ENCODE data around the gene CSPG4. TPM values are rescaled to one million over a fixed set of nuclear protein-coding genes. Genes with fewer than 3 reads are reported as not detected.

Gene CSPG4
- total RNA-seq, 1 experiment from 2014 or later = 17.5 TPM

DNA sequence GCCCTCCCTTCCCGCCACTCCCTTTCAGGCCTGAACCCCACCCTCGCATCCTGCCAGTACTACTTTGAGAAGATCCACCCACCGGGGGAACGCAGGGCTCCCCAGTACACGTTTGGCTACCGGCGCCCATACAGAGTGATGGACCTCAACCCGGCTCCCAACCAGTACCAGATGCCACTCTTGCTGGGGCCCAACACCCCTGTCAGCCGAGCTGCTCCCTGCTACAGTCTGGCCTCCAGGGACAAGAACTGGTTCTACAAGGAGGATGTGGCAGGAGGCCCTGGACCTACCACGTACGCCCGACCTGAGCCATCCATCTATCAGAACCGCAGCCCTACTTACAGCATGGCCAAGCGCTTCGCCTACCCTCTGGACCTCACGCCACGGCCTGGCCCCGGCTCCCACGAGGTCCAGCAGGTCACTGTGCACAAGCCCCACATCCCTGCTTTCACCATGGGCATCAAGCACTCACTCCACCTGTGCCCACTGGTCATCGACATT, 14.4 kb upstream of the CSPG4 start:
- peaks cover 5% of the 10 kb centered on the region; the same call in 1 of the 2 replicates for H3K4me1 ChIP-seq (ENCODE audit: control insufficient read depth, insufficient read depth, low read length)
- no peak overlapping the region for H3K4me3 ChIP-seq (ENCODE audit: low read depth in 2 of 2, low read length in 2 of 2)
- intact Hi-C loops (cut with micrococcal nuclease; ENCODE audit: unreplicated experiment) = no loop called here
- DNase-seq (ENCODE audit: low read depth, low spot score) (no peak), ATAC-seq (no peak)
- TF ChIP-seq, protein P1, sequence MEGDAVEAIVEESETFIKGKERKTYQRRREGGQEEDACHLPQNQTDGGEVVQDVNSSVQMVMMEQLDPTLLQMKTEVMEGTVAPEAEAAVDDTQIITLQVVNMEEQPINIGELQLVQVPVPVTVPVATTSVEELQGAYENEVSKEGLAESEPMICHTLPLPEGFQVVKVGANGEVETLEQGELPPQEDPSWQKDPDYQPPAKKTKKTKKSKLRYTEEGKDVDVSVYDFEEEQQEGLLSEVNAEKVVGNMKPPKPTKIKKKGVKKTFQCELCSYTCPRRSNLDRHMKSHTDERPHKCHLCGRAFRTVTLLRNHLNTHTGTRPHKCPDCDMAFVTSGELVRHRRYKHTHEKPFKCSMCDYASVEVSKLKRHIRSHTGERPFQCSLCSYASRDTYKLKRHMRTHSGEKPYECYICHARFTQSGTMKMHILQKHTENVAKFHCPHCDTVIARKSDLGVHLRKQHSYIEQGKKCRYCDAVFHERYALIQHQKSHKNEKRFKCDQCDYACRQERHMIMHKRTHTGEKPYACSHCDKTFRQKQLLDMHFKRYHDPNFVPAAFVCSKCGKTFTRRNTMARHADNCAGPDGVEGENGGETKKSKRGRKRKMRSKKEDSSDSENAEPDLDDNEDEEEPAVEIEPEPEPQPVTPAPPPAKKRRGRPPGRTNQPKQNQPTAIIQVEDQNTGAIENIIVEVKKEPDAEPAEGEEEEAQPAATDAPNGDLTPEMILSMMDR (IDR thresholded peaks at IDR 0.05) = no peak
- TF ChIP-seq, protein P2, sequence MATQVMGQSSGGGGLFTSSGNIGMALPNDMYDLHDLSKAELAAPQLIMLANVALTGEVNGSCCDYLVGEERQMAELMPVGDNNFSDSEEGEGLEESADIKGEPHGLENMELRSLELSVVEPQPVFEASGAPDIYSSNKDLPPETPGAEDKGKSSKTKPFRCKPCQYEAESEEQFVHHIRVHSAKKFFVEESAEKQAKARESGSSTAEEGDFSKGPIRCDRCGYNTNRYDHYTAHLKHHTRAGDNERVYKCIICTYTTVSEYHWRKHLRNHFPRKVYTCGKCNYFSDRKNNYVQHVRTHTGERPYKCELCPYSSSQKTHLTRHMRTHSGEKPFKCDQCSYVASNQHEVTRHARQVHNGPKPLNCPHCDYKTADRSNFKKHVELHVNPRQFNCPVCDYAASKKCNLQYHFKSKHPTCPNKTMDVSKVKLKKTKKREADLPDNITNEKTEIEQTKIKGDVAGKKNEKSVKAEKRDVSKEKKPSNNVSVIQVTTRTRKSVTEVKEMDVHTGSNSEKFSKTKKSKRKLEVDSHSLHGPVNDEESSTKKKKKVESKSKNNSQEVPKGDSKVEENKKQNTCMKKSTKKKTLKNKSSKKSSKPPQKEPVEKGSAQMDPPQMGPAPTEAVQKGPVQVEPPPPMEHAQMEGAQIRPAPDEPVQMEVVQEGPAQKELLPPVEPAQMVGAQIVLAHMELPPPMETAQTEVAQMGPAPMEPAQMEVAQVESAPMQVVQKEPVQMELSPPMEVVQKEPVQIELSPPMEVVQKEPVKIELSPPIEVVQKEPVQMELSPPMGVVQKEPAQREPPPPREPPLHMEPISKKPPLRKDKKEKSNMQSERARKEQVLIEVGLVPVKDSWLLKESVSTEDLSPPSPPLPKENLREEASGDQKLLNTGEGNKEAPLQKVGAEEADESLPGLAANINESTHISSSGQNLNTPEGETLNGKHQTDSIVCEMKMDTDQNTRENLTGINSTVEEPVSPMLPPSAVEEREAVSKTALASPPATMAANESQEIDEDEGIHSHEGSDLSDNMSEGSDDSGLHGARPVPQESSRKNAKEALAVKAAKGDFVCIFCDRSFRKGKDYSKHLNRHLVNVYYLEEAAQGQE (IDR thresholded peaks at IDR 0.05; ENCODE audit: insufficient read depth in 1 of 2, low read depth in 2 of 2, low read length in 1 of 2) = no peak
- TF ChIP-seq TCF7L2 (IDR thresholded peaks at IDR 0.05; ENCODE audit: low read depth, low read length) (no peak), SIN3A (IDR thresholded peaks at IDR 0.05; ENCODE audit: borderline replicate concordance, insufficient read depth, low read depth, low read length) (no peak), POLR2AphosphoS5 (IDR thresholded peaks at IDR 0.05; ENCODE audit: low read depth, low read length) (no peak)
- H3K27me3 ChIP-seq (ENCODE audit: control insufficient read depth, insufficient read depth, low read length) = no peaks in the 10 kb centered on the region
- no peaks in the 10 kb centered on the region for H3K9me3 ChIP-seq (ENCODE audit: control insufficient read depth, insufficient read depth, low read depth, low read length)
- BruUV-seq (replicated peaks) = no TSS peak
- H3K36me3 ChIP-seq (ENCODE audit: control insufficient read depth, insufficient read depth, low read length) = no peaks in the 10 kb centered on the region
- ChIA-PET POLR2A (no interaction called here), CTCF (interaction anchor here (1.2 kb wide), 1 partner anchor 59 kb away, joined by 3 read pairs; no protein-coding TSS in a partner anchor)
- H3K27ac ChIP-seq (ENCODE audit: low read length) = no peak overlapping the region
- in situ Hi-C loops (cut with HindIII; ENCODE audit: low pct_unique_long_range_greater_than_20kb, low sequenced_read_pairs) = no loop called here

DNA sequence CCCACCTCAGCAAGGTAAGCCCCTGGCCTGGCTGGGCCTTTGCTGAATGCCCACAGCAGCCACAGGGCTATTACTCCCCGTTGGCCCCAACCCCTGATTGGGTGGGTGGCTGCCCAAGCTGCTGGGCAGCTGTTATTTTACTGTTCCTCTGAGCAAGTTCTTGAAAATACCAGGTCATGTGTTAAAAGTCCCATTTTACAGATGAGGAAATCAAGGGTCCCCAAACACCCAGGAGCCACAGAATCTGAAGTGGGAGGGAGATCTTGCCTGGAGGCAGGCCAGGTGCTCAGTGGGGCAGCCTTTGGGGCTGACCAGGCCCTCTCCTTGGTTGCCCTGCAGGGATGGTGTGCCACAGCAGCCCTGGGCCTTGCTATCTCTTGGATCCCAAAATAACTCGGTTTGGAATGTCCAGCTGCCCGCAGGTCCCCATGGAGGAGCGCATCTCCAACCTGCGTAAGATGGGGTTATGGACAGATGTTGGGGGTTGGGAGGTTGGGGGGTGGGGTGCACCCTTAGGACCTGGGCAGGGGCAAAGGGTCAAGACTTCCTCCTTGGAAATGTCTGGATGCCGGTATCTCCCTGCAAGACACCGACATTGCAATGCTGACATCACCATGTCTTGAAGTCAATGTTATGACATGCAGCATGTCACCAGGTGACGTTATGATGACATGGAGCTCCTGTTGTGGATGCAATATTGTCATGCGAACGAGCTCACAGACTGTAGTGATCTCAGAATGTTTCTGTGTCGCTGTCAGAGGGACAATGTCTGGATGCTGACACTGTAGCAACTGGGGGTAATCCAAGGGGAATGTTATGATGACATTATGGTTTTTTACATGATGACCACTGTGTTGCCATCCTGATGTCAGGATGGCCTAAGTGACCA, 13.3 kb upstream of the CSPG4 start:
- no TSS peak for BruUV-seq (replicated peaks)
- ChIA-PET CTCF (interaction anchor here (0.8 to 1.5 kb wide), 3 partner anchors 32 to 84 kb away, joined by 3 to 10 read pairs (median 3); no protein-coding TSS in a partner anchor), POLR2A (no interaction called here)
- Histone ChIP-seq H3K36me3 (ENCODE audit: control insufficient read depth, insufficient read depth, low read length) (no peaks in the 10 kb centered on the region), H3K9me3 (ENCODE audit: control insufficient read depth, insufficient read depth, low read depth, low read length) (no peaks in the 10 kb centered on the region), H3K4me1 (ENCODE audit: control insufficient read depth, insufficient read depth, low read length) (no peaks in the 10 kb centered on the region; the same call in 1 of the 2 replicates), H3K4me3 (ENCODE audit: low read depth in 2 of 2, low read length in 2 of 2) (no peak overlapping the region), H3K27ac (ENCODE audit: low read length) (no peak overlapping the region), H3K27me3 (ENCODE audit: control insufficient read depth, insufficient read depth, low read length) (no peaks in the 10 kb centered on the region)
- in situ Hi-C loops (cut with HindIII; ENCODE audit: low pct_unique_long_range_greater_than_20kb, low sequenced_read_pairs) (no loop called here), intact Hi-C loops (cut with micrococcal nuclease; ENCODE audit: unreplicated experiment) (no loop called here)
- DNase-seq (ENCODE audit: low read depth, low spot score) (no peak), ATAC-seq (no peak)
- TF ChIP-seq, protein P1 (IDR thresholded peaks at IDR 0.05) = no peak
- TF ChIP-seq, protein P2 (IDR thresholded peaks at IDR 0.05; ENCODE audit: insufficient read depth in 1 of 2, low read depth in 2 of 2, low read length in 1 of 2) = no peak
- TF ChIP-seq TCF7L2 (IDR thresholded peaks at IDR 0.05; ENCODE audit: low read depth, low read length) (no peak), POLR2AphosphoS5 (IDR thresholded peaks at IDR 0.05; ENCODE audit: low read depth, low read length) (no peak), SIN3A (IDR thresholded peaks at IDR 0.05; ENCODE audit: borderline replicate concordance, insufficient read depth, low read depth, low read length) (no peak)

Measured in Panc1 (cell line).